Stimulated activated CD8-positive, alpha-beta memory T cell treated with anti-CD3 and anti-CD28 coated beads, Interleukin-12 subunit alpha, Interleukin-12 subunit beta, amount 100 ng/mL, for 4 hours (primary cell): ENCODE measurements around the gene KCNH8.

ENCODE experiments used
- DNase-seq: peaks from one replicate; pipeline ENCODE4 v3.0.0-alpha.2; 2020; ENCODE audit warnings: low read depth

KCNH8 gene

DNA sequence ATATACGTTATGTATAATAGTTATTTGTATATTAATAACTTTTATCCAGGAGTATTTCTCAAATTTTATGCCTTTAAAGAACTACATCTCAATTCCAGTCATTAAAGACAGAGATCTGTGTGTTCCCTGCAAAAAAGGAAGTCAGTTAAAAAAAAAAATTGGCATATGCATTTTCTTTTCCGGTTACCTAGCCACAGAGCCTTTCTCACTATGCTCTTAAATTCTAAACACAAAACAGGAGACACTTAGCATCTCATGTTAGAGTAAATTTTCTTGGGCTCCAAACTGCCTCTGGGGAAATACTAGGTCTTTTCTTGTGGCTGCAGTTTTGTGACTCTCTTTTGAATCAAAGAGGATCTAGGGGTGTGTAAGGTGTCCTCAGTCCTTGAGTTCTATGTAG is 105.9 kb downstream of the KCNH8 start:
- no peak for DNase-seq

DNA sequence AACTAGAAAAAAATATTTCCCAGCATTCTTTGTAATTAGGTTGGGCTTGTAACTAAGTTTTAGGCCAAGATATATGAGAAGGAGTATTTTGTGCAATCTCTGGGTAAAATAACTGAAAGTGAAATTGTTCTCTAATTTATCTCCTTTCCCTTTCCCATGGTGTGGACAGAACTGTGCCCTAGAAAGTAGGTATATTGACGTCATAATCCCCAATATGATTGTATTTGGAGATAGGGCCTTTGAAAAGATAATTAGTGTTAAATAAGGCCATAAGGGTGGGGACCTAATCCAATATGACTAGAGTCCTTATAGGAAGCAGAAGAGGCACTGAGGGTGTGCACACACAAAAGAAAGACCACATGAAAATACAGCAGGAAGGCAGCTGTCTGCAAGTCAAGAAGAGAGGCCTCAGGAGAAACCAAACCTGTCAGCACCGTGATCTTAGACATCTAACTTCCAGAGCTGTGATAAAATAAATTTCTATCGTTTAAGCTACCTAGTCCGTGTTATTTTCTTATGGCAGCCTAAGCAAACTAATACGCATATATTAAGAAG is 106.6 kb downstream of the KCNH8 start:
- DNase-seq, result no peak

DNA sequence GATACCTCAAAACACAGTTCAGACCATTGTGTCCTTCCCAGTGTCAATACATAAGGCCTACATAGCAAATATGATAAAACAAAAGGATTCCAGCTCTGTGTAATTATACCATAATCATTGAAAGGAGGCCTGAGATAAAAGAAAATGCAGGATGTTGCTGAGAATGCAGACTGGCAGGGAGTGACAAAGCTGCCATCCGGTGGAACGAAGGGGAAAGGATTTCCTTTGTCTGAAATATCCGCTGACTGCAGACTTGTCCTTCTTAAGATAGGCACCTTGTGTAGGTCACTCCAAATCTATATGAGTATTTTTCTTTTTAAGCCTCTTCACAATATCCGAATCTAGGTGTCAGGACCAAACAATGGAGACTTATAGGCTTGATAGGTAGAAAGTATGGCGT is 108.0 kb downstream of the KCNH8 start:
- DNase-seq, result no peak

- DNase-seq, result no peak
Observed at GRCh38 chr3:19263606-19264005, 115.3 kb downstream of the KCNH8 start.

DNA sequence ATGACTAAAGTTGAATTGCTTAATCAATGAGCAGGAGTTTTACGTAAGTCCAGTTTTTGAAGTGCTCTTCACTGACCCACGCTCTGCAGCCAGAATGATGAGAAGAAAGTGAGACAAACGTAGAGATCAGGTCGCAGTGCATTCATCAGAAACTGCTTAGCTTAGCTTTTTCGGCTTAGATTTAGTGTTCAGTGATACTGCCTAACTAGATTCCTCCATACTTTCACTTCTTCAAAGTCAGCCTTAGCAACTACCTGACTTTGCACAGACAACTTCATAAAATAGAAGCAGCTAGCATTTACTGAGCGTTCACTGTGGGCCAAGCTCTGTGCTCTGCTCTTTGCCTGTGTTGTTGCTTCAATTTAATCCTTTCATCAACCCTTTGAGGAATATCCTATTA is 116.1 kb downstream of the KCNH8 start:
- DNase-seq, result no peak

GRCh38 chr3:19267040-19267439 is 118.7 kb downstream of the KCNH8 start:
- no peak for DNase-seq

GRCh38 chr3:19270481-19270880 is 122.2 kb downstream of the KCNH8 start:
- DNase-seq, result no peak

DNA sequence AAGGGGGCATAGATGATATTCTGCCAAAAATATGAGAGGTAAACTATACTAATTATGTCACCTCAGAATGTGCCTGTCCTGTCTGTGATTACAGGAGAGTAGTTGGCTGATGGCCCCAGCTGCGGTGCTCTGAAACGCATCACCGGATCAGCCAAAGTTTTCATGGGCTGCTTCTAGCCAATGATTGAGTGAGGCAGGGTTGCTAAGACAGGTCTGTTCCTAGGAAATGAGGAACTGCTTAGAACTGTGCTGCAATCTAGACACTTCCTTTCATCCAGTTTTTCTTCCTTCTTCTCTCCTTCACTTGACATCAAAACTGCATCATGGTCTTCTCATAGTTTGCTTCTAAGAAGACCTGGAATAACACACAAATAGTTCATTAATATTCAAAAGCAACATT is 124.0 kb downstream of the KCNH8 start:
- no peak for DNase-seq

DNA sequence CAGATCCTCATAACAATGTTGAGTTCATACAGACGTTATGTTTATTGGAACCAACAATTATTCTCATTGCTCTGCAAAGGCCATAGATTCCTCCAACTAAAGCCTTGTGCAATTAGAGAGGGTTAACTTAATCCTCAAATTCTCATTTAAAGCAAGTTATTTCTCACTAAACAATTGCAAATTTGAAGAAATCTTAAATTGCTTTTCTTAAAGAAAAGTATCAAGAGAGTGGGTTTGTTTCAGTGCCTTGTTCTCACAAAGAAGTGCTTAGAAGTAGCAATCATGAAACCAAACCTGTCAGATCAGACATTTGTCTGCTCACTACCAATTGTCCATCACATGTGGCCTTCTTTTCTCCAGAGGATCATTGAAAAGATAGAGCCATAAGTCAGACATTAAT is 124.8 kb downstream of the KCNH8 start:
- no peak for DNase-seq

DNA sequence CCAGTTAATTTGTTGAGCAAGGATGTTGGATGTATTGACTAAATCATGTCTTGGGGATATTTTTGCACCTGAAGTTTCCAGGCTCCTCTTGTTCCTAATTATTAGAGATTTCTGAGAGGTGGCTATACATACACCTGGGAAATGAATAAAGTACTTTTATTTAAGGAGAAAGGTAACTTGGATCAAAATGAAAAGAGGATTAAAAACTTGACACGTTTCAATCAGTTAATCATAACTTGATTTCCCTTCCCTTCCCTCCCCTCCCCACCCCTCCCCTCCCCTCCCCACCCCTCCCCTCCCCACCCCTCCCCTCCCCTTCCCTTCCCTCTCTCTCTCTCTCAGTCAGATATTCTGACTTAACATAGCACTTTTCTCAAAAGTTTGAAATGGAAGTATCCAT is 126.3 kb downstream of the KCNH8 start:
- DNase-seq, result no peak

GRCh38 chr3:19284974-19285373 is 136.7 kb downstream of the KCNH8 start:
- no peak for DNase-seq

GRCh38 chr3:19293295-19293694 is 145.0 kb downstream of the KCNH8 start:
- DNase-seq, result no peak

GRCh38 chr3:19295208-19295607 is 146.9 kb downstream of the KCNH8 start:
- DNase-seq, result no peak

GRCh38 chr3:19331931-19332330 is 183.6 kb downstream of the KCNH8 start:
- DNase-seq, result no peak

DNA sequence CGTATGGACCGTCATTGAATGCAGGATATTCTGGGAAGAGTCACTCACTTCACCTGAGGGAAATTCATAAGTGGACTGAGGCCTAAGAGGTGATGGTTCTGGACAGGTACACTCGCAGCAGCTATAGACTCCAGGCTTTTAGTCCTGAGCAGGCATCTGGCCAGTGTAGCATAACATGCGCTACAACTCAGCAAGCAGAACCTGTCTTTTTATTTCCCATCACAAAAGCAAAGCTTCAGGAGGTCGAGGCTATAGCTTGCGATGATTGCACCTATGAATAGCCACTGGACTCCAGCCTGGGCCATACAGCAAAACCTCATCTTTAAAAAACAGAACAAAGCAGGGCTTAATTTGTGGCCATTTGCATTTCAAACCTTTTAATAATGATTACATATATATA is 185.8 kb downstream of the KCNH8 start:
- no peak for DNase-seq

- DNase-seq, result no peak
Observed at GRCh38 chr3:19338769-19339168, 190.5 kb downstream of the KCNH8 start.

- DNase-seq, result no peak
Observed at GRCh38 chr3:19342389-19342788, 194.1 kb downstream of the KCNH8 start.

DNA sequence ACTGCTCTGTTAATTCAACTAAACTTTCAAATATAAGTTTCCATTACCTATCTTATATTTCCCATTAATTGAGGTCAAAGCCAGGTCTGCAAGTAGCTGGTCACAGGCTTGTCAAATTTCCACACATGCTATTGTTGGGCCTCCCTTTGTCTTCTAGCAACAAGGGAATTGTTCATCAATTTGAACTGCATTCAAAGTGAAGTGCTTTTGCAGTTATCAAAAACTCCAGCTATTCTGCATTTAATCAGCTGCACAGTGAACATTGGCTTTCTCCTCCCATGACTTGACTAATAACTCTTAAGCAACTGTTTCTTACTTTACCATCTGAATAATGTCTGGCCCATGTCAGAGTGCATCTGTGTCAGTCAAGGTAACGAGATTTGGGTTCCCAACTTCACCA is 198.4 kb downstream of the KCNH8 start:
- DNase-seq, result no peak

DNA sequence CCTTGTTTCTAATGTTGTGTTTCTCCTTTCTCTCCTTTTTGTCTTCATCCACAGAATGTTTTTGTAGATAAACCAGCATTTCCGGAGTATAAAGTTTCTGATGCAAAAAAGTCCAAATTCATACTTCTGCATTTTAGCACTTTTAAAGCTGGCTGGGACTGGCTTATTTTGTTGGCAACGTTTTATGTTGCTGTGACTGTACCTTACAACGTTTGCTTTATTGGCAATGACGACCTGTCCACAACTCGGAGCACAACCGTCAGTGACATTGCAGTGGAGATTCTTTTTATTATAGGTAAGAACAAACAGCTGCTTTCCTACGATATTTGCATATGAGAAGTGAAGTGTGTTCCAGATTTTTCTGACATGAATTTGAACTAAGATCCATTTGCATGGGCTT is 199.4 kb downstream of the KCNH8 start:
- DNase-seq, result no peak

GRCh38 chr3:19348500-19348899 is 200.2 kb downstream of the KCNH8 start:
- no peak for DNase-seq

DNA sequence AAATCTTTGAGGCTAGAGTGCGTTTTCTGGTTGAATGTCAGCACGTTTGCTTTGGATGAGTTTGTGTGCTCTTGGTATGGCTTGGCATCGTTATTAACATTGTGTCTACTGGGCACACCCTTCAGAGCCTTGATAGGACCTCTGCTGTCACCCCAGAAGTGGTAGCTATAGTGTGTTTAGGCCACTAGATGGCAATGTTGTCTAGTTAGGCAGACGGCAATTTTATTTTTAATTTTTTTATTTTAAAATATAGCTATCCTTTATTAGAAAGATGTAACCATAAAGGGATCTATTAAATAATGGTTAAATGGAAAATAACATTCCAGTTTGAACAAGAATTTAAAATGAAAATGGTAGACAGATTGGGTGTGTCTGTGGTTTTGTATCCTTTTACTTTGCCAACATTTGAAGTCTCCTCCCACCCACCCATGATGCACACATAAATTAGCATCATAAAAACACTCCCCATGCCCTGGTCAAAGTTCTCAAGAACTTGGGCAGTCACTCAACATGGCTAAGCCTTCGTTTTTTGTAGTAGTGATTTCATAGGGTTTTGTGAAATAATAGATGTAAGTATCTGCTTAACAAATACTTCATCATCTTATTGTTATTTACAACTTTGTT is 200.7 kb downstream of the KCNH8 start:
- DNase-seq, result no peak

DNA sequence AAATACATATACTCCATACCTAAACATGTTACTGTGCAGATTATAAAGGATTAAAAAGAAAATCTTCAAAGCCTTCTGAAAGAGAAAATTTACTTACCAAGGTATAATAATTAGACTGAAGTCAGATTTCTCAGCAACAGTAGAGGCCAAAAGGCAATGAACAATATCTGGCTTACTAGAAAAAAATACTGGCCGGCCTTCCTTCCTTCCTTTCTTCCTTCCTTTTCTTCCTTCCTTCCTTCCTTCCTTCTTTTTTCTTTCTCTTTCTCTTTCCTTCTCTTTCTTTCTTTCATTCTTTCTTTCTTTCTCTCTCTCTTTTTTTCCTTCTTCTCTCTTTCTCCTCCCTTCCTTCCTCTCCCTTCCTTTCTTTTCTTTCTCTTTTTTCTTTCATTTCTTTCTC is 209.6 kb downstream of the KCNH8 start:
- DNase-seq, result no peak

GRCh38 chr3:19363071-19363470 is 214.8 kb downstream of the KCNH8 start:
- DNase-seq, result no peak

- no peak for DNase-seq
Observed at GRCh38 chr3:19364148-19364547, 215.8 kb downstream of the KCNH8 start.

GRCh38 chr3:19365471-19365870 is 217.2 kb downstream of the KCNH8 start:
- no peak for DNase-seq
